Subcutaneous abdominal adipose tissue (tissue), 5 donors: ENCODE measurements around the gene RPL26.

Experiments
- H3K27ac ChIP-seq: one replicate; pipeline ENCODE4 v1.7.0; 2013; ENCODE audit warnings: low read depth, mild to moderate bottlenecking, inconsistent platforms, low read length, moderate library complexity
- H3K27me3 ChIP-seq, 5 donors: one replicate each; pipeline ENCODE4 v1.7.0; 2013; ENCODE audit warnings: low read length in 5 of 5, inconsistent platforms in 1 of 5; ENCODE audit not compliant: control insufficient read depth in 5 of 5, insufficient read depth in 4 of 5
- H3K36me3 ChIP-seq, 5 donors: one replicate each; pipeline ENCODE4 v1.7.0; 2013; ENCODE audit warnings: low read length in 5 of 5; ENCODE audit not compliant: control insufficient read depth in 5 of 5, insufficient read depth in 5 of 5
- H3K4me1 ChIP-seq, 5 donors: one replicate each; pipeline ENCODE4 v1.7.0; 2013; ENCODE audit warnings: low read length in 5 of 5, mild to moderate bottlenecking in 3 of 5, moderate library complexity in 1 of 5; ENCODE audit not compliant: control insufficient read depth in 5 of 5, insufficient read depth in 5 of 5
- H3K4me3 ChIP-seq, 5 donors: one replicate each; pipeline ENCODE4 v1.7.0; 2013; ENCODE audit warnings: low read length in 5 of 5, low read depth in 1 of 5
- H3K9ac ChIP-seq, 5 donors: one replicate each; pipeline ENCODE4 v1.7.0; 2013; ENCODE audit warnings: low read length in 5 of 5, mild to moderate bottlenecking in 4 of 5, moderate library complexity in 3 of 5
- H3K9me3 ChIP-seq, 5 donors: one replicate each; pipeline ENCODE4 v1.7.0; 2013; ENCODE audit warnings: low read length in 5 of 5; ENCODE audit not compliant: control insufficient read depth in 5 of 5
- donor health status: healthy.
- donor health status: healthy.
- donor health status: healthy.
- donor health status: healthy.
- donor health status: healthy.

Gene RPL26

DNA sequence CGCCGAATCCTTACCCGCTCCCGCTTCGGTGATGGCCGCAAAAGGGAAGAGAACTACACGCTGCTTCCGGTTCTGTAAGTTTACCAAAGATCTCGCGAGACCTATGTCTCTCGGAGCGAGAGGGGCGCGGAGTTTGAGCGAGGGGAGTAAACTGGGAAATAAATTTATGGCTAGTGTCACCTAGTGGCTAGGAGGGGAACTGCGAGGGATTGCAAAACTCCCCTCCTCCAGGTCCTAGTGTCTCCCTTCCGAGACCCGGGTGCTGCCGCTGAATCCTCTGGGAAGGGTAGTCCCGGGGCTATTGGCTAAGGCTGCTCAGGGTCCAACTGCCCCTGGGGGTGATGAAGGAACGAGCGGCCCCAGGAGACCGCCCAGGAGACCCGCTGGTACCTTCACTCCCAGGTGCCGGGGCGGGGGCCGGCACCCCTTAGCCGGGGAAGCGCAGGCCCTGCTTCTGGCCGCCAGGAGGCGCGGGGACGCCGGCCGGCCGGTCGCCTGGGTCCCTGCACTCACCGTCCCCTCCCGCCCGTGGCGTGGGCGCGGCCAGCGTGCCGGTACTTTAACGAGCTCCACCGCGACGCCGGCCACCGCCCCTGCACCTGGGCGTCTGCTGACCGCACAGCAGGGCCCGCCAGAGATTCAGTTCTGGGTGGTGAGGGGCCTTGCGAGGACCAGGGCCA, at the start of gene RPL26:
TSS of gene RPL26 (minus strand) at position 51 of the 680 bp plus-strand sequence. CDS start 883 bp downstream, outside the sequence.
- Histone ChIP-seq H3K4me3 (peak within 1 kb of the TSS; percentile 87 to 97 (median 91)), H3K36me3 (peaks cover 20 to 34% (median 32%) of the 10 kb centered on the region in 5 donors), H3K27me3 (no peaks in the 10 kb centered on the region), H3K4me1 (peaks cover 10 to 50% (median 44%) of the 10 kb centered on the region in 5 donors), H3K9me3 (no peaks in the 10 kb centered on the region), H3K27ac (peak within 1 kb of the TSS; percentile 69), H3K9ac (peak within 1 kb of the TSS; percentile 84 to 93 (median 88))

DNA sequence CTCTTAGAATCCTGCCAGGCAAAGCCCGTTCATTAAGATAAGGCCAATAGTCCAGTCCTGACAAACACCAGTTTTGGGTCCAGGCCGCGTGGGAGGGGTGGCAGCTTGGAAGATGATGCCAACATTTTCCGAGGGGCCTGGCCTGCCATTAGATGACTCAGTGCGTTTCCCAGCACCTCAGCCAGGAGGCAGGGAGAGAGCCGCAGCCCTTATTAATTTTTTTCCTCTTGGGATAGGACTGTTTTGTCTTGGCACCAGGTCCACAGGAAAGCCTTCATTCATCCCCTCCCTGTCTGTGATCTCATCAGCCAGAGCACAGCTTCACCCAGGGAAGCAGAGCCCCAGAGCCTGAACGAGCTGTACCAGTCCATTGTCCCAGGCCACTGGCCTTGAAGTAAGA, 48.0 kb upstream of the RPL26 start:
- Histone ChIP-seq H3K9me3 (no peaks in the 10 kb centered on the region), H3K36me3 (no peaks in the 10 kb centered on the region), H3K27me3 (no peaks in the 10 kb centered on the region), H3K4me1 (peaks cover 6 to 22% (median 20%) of the 10 kb centered on the region in 5 donors), H3K9ac (peak overlapping the region in 2 of 5 donors; percentile 43), H3K4me3 (no peak overlapping the region), H3K27ac (peak overlapping the region; percentile 62)

DNA sequence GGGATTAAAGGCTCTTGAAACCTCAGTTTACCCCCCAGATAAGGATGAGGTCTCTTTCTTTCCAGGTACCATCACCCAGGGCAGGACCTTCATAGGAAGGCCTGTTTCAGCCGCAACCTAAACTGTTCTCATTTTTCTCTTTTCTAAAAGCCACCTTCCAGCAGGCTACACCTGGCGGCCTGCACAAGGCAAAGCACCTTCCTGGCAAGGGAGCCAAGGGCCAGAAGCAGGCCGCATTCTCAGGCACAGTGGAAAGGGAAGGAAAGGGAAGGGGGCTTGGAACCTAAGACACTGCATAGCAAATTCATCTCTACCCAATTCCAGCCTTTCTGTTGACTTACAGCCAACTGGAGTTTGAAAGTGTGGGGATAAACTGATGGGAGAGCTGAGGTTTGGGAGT, 43.8 kb upstream of the RPL26 start:
- Histone ChIP-seq H3K9me3 (no peaks in the 10 kb centered on the region), H3K9ac (no peak overlapping the region), H3K4me3 (no peak overlapping the region), H3K36me3 (no peaks in the 10 kb centered on the region), H3K4me1 (peaks cover 6 to 23% (median 18%) of the 10 kb centered on the region in 5 donors), H3K27me3 (no peaks in the 10 kb centered on the region), H3K27ac (no peak overlapping the region)

DNA sequence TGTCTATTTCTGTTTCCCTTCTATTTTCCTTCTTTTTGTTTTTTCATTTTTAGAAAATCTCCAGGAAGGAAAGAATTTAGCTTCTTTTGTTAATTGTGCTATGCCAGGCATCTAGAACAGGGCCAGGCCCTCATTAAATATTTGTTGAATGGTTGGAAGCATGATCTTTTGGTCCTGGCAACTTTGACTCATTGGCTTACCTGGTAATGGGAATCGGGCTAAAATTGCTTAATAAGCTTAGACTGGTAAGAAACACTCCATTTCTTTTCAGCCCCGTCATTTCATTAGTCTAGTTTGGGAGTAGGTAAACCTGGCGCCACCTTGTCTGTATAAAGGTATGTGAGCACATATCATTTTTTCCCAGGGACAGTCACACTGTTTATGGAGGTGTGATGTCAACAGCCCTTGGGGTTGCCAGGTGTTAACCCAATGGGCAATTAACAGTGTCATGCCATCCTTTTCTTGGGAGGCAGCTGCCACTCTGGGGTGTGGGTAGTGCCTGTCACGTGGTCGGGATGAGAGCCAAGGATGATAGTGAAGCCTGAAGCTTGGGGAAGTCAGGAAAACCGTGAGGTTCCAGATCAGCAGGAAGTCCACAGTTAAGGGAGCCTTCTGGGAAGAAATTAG, 43.2 kb upstream of the RPL26 start:
- H3K9me3 ChIP-seq: no peaks in the 10 kb centered on the region
- no peak overlapping the region for H3K9ac ChIP-seq
- no peaks in the 10 kb centered on the region for H3K36me3 ChIP-seq
- H3K4me1 ChIP-seq: peaks cover 4 to 24% (median 19%) of the 10 kb centered on the region in 5 donors
- H3K4me3 ChIP-seq: no peak overlapping the region
- no peaks in the 10 kb centered on the region for H3K27me3 ChIP-seq
- H3K27ac ChIP-seq: no peak overlapping the region

DNA sequence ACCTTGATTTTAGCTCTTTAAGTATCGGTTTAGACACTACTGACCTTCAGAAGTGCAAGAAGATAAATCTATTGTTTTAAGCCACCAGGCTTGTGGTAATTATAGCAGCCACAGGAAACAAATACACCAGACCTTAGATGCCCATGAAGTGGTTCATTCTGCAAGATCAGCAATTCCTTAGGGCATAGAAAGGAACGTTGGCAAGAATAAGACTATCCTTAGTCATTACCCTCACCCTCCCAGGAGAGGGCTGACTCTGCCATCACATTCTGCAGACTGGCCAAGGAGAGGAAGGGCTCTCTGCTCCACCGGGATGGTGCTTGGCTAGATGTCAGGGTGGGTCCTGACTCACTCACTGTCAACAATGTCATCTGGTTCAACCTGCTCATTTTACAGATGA, 38.6 kb upstream of the RPL26 start:
- H3K4me1 ChIP-seq: peaks cover 8 to 29% (median 26%) of the 10 kb centered on the region in 5 donors
- H3K9ac ChIP-seq: no peak overlapping the region
- H3K36me3 ChIP-seq: no peaks in the 10 kb centered on the region
- no peaks in the 10 kb centered on the region for H3K9me3 ChIP-seq
- H3K4me3 ChIP-seq: peak overlapping the region in 2 of 5 donors; percentile 25 to 29
- H3K27ac ChIP-seq: peak overlapping the region; percentile 82
- H3K27me3 ChIP-seq: no peaks in the 10 kb centered on the region

DNA sequence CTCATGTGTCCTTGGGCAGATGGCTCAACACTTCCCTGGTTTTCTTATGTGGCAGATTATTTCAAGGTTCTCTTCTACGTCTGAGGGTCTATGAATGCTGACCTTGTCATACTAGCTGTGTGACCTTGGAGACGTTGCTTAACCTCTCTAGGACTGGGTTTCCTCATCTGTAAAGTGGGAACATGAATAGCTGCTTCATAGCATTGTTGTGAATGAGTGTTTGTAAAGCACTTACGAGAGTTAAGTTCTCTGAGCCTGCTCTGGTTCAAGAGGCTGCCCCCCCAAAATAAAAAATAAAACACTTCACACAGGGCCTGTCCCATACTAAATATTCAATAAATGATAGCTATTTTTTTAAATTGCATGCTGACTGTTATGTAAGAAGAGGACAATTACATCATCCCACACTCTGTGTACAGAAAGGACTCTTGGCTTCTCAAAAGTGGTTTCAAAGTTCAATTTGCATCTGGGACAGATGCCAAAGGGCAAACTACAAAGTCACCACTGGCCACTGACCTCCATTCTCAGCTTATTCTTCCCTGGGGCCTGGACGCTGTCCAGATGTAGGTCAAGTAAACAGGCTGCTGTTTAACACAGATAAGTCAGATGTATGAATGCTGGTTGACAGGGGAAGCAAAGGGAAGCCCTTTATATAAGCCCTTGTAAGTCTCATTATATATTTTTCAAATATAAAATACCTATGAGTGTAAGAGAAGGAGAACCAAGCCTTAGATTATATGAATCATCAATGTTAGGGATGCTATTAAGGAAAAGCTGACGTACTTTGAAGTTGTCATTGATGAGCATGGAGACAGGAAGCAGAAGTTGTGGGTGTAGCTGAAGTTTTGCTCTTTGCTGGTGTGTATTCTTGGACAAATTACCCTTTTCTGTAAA, 37.3 kb upstream of the RPL26 start:
- H3K9ac ChIP-seq: peak overlapping the region; percentile 4 to 59 (median 33)
- H3K27me3 ChIP-seq: no peaks in the 10 kb centered on the region
- peak overlapping the region; percentile 82 for H3K27ac ChIP-seq
- no peaks in the 10 kb centered on the region for H3K36me3 ChIP-seq
- H3K9me3 ChIP-seq: no peaks in the 10 kb centered on the region
- H3K4me1 ChIP-seq: peaks cover 8 to 29% (median 26%) of the 10 kb centered on the region in 5 donors
- H3K4me3 ChIP-seq: no peak overlapping the region

DNA sequence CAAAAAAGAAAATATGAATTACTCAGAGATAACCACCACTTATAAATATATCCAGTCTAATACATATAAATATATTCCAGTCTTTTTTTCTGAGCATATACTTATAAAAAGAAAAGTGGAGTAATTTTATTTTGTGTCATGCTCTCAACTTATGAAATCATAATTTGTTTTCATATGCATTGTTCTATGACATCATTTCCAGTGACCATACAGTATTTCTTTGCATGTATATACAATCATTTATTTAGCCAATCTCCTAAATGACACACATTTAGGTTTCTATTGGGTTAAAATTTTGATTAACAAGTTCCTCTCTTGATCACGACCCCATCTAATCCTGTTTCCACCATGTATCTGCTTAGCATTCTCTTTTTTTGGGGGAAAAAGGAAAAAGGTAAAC, 36.3 kb upstream of the RPL26 start:
- Histone ChIP-seq H3K27ac (peak overlapping the region; percentile 82), H3K4me1 (peaks cover 8 to 29% (median 26%) of the 10 kb centered on the region in 5 donors), H3K36me3 (no peaks in the 10 kb centered on the region), H3K9me3 (no peaks in the 10 kb centered on the region), H3K9ac (no peak overlapping the region), H3K27me3 (no peaks in the 10 kb centered on the region), H3K4me3 (no peak overlapping the region)

DNA sequence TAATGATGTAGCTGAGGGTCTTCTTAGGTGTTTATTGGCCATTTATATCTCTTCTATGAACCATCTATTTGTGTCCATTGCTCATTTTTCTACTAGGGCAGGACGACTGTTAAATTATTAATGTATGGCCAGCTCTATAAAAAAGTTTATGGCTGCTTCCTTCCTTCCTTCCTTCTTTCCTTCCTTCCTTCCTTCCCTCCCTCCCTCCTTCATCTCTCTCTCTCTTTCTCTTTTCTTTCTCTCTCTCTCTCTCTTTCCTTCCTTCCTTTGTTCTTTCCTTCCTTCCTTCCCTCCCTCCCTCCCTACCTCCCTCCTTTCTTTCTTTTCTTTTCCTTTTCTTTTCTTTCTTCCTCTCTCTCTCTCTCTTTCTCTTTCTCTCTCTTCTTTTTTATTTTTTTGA, 35.5 kb upstream of the RPL26 start:
- H3K4me3 ChIP-seq: no peak overlapping the region
- no peaks in the 10 kb centered on the region for H3K36me3 ChIP-seq
- H3K27me3 ChIP-seq: no peaks in the 10 kb centered on the region
- peaks cover 8 to 30% (median 26%) of the 10 kb centered on the region in 5 donors for H3K4me1 ChIP-seq
- no peak overlapping the region for H3K27ac ChIP-seq
- no peak overlapping the region for H3K9ac ChIP-seq
- no peaks in the 10 kb centered on the region for H3K9me3 ChIP-seq

DNA sequence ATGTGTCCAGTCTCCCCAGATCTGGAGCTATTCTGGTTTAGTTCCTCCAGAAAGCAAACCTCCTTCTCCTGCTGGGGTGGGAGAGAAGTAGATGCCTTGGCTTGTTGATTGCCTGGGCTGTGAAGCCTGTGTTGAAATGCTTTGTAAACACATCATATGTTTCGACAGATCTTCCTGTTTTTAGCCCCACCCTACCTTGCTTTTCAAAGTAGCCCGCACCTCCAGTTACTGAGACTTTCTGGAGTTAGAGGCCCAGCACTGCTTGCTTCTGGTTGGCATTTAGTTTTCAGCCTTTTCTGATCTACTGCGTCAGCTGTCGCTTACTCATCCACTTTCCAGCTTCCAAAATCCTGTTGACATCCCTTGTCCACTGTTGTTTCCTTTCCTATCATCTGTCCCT, 34.8 kb upstream of the RPL26 start:
- H3K36me3 ChIP-seq: no peaks in the 10 kb centered on the region
- no peaks in the 10 kb centered on the region for H3K27me3 ChIP-seq
- H3K27ac ChIP-seq: no peak overlapping the region
- H3K4me1 ChIP-seq: peaks cover 8 to 35% (median 31%) of the 10 kb centered on the region in 5 donors
- no peak overlapping the region for H3K4me3 ChIP-seq
- no peaks in the 10 kb centered on the region for H3K9me3 ChIP-seq
- no peak overlapping the region for H3K9ac ChIP-seq
